ENCODE measurements around the gene PTPRN2.
"Not testable (repeated sequence)": the region's sequence is repeated elsewhere in the genome, so short reads cannot be mapped to it uniquely, and the experiment has no call there.

Gene PTPRN2

DNA sequence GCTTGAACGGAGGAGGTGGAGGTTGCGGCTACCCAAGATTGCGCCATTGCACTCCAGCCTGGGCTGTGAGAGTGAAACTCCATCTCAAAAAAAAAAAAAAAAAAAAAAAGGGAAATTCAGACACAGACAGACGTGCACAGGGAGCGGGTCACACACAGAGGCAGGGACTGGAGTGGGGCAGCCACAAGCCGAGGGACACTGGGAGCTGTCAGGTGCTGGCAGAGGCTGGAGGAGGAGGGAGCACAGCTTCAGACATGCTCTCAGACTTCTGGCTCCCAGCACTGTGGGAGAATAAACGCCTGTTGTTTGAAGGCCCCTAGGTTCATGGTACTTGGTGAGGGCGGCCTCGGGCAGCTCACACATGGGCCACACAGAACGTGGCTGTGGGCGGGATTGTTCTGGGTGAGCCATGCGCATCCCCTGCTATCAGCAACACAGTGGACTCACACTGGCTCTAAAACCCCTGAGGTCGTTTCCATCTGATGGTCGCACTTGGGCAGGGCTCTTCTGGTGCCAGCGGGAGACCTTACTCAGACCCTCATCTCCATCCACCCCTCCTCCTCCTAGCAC is 874.9 kb downstream of the PTPRN2 start:
- no peak for TF ChIP-seq POLR2A (IDR thresholded peaks at IDR 0.05; ENCODE audit: low read depth, low read length)
- DNase-seq (ENCODE audit: insufficient read length, low spot score): no peak
- FAIRE-seq: no peak

DNA sequence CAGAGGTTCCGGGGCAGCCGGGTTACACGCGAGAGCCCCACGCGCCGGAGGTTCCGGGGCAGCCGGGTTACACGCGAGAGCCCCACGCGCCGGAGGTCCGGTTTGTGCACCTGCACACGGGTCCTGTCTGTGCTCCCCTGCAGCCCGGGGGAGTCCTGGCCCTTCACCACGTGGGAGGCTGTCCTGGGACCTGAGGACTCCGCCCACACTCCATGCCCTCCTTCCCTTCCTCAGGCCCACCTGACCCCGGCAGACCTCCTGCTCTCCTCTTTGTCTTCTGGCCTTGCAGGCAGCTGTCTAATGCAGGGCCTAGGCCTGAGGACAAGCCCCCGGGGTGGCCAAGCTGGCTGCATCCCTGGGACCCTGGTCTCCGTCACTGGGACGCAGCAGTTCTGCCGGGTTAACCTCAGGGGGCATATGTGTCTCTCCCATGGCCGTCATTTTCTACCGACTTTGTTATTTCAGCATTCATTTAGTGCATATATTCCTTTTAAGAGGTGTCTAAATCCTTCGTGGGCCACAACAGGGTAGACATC is 876.2 kb downstream of the PTPRN2 start:
- FAIRE-seq (no peak), DNase-seq (ENCODE audit: insufficient read length, low spot score) (no peak)
- no peak for TF ChIP-seq POLR2A (IDR thresholded peaks at IDR 0.05; ENCODE audit: low read depth, low read length)

DNA sequence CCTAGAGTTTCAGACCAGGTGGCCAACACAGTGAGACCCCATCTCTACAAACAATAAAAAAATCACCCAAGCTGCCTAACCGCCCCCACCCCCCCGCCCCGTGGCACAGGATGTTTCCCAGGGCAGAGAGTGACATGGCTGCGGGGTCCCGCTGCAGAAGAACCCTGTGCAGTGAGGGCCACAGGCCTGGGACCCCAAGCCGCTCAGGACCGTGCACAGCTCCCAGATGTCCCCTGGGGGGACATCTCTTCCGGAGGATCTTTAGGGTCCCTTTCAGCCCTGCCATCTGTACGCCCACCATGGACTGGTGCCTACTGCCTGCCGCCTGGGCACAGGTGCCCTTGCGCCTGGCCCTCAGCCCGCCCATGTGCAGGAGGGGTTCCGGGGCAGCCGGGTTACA is 877.2 kb downstream of the PTPRN2 start:
- TF ChIP-seq POLR2A (IDR thresholded peaks at IDR 0.05; ENCODE audit: low read depth, low read length): no peak
- FAIRE-seq (no peak), DNase-seq (ENCODE audit: insufficient read length, low spot score) (no peak)

DNA sequence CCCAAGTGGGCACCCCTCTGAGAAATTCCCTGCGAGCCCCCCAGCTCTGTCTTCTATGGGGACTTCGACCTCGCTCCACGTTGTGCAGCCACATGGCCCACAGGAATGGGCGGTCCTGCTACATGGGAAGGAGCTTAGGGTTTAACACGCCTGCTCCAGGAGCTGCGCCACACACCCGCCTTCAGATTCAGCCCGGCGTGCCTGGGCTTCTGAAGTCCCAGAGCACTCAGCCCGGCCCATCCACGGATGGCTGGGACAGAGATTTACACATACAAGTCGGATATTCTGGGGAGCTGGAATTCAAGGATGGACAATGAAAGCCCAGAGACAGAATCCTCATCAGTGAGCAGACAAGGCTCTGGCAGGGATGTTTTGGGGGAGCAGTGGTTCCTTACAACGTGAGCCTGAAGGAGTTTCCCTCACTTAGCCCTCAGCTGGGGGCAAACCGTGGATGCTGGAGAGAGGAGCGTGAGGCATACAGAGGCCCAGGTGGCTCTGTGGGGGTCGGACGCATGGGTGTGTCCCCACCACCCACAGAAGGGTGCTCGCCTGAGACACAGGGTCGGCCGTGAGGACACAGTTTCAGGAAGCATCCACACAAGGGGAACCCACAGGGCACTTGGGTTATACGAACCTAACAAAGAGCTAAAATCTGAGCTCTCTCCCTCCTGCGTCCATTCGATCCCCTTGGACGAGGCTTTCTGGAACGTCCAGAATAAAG is 877.9 kb downstream of the PTPRN2 start:
- no peak for TF ChIP-seq POLR2A (IDR thresholded peaks at IDR 0.05; ENCODE audit: low read depth, low read length)
- no peak for DNase-seq (ENCODE audit: insufficient read length, low spot score)
- no peak for FAIRE-seq

DNA sequence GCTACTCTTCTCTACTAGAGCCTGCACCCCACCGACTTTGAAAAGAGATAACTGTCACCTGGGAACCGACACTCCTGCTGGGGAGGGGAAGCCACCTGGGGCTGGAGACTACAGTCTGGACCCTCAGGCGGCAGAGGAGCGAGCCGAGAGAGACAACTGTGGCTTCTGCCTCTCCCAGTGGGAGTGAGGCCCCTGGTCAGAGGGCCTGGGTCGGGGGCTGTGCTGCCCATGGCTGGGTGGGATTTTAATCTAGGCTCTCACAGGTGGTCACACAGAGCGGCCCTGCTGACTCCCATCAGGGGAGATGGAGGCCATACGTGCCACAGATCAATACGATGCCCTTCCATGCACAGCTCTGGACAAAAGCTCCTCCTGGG is 878.7 kb downstream of the PTPRN2 start:
- FAIRE-seq (no peak), DNase-seq (ENCODE audit: insufficient read length, low spot score) (no peak)
- TF ChIP-seq POLR2A (IDR thresholded peaks at IDR 0.05; ENCODE audit: low read depth, low read length): no peak

DNA sequence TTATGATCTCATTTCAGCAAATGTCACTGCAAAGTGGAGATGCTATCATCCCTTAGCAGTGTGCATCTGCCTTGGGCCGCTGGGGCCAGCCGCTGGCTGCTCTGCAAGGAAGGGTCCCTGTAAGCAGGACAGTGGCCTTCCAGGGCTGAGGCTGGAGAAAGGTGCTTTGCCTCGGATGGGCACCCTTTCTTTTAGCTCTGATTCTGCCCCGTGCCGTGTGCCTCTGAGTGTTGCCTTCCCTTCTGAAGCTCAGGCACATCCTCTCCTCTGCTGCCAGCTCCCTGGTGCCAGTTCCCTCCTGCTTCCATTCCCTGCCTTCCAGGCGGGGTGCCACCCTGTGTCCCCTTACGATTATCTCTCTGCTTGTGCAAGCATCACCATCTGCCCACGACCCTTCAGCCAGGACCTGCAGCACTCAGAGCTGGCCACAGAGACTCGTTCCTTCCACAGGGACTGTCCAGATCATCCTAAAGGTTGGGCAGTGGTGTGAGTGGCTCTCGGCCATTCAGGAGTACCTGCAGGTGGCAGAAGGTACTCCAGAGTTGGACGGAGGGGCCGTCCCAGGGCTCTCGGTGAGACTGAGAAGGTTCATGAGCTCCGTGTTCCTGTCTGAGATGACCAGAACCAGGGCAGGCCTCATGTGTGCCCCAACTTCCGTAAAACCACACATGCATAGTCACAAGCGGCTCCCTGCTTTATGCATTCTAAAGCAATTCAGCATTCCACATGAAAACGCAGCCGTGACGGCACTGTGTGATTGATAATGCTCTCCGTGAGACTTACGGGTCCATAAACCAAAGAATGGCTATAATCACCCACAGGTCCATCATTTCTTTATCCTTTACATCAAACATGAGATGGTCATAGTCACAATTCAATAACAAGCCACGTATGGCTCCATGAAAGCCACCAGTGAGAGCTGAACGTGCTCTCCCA is 879.4 kb downstream of the PTPRN2 start:
- TF ChIP-seq POLR2A (IDR thresholded peaks at IDR 0.05; ENCODE audit: low read depth, low read length): no peak
- no peak for FAIRE-seq
- no peak for DNase-seq (ENCODE audit: insufficient read length, low spot score)

DNA sequence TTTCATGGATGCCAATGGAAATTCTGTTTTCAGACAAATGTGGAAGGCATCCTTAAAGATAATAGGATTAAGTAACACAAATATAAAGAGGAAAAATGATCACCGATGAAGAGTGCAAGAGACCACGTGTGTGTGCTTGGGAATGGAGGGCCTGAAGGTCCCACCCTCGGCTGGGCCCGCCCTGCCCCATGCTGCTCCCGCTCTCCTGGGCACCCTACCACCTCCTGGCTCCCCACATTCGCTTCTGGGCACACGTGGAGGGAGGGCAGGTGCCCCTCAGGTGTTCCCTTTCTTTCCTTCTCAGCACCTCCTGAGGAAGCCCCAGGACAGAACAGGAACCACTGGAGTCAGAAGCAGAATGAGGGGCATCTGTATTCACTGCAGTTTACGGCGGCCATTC is 883.3 kb downstream of the PTPRN2 start:
- no peak for DNase-seq (ENCODE audit: insufficient read length, low spot score)
- no peak for FAIRE-seq
- no peak for TF ChIP-seq POLR2A (IDR thresholded peaks at IDR 0.05; ENCODE audit: low read depth, low read length)

DNA sequence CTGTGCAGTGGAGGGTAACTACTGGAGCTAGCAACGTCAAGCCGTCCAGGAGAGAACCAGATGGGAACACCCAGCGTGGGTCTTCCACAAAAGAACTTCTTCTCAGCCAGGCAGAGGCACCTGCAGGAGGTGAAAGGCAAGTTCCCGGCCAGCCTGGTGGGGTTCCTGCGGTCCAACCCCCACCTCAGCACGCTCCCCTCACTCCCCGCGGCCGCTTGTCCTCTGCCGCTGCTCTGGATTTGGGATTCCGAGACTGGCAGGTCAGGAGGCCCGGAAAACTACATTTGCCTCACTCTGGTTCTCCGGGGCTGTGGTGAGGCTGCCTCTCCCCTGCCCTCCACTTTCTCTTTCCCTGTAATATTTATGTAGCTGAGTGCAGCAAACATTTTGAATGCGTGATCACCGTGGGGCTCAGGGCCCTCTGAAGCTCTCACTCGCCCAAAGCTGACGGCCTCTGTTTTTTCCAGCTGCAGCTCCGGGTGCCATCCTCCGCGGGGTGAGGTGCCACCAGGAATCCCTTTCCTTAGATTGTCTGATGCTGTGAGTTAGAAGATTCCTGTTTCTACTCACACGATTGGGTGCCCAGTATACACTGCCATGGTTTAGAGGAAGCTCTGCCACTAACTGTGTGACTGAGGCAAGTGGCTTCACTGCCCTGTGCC is 884.0 kb downstream of the PTPRN2 start:
- no peak for TF ChIP-seq POLR2A (IDR thresholded peaks at IDR 0.05; ENCODE audit: low read depth, low read length)
- no peak for FAIRE-seq
- DNase-seq (ENCODE audit: insufficient read length, low spot score): no peak

DNA sequence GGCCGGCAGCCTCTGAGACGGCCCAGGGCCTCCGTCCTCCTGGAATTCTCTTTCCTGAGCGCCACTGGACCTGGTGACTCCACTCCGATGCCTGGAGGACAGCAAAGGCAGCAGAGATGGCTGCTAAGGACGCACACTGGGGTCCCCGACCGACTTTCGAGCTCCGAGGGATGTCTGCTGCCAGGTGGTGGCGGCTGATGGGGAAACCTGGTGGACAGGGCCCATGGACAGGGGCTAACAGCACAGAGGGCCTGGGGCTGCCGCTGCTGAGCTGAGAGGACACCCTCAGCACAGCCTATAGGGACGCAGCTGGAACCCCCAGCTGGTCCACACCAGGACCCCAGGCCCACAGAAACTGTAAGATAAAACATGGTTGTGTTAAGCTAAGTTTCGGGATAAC is 884.5 kb downstream of the PTPRN2 start:
- DNase-seq (ENCODE audit: insufficient read length, low spot score) (no peak), FAIRE-seq (no peak)
- TF ChIP-seq POLR2A (IDR thresholded peaks at IDR 0.05; ENCODE audit: low read depth, low read length): no peak

DNA sequence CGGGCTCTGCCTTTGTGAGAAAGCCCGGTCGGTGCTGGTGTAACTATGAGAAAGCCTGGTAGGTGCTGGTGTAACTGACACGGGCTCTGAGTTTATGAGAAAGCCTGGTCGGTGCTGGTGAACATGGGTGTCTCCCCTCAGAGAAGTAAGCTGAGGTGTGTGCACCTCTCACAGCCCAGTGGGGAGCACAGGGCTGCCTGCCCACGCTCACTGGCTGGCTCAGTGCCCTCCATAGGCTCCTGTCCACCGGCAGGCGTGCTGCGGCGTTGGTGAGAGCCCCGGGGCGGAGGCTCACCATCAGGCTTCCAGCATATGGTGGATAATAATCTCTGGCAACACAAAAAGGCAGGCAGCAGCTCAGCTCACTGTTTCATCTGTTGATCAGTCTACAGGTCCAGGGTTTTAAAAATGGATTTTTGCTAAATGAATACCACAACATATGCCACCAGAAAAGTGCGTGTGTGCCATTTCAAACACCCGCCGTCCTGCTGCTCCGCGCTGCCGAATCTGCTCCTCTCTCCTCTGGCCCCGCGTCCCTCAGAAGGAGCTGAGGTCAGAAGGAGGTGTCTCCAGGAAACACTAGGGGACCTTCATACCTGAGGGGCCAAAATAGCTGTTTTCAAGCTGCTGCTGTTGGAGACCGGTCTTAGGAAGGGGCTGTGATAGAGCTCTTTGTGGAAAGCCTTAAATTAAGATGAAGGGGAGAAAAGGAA is 885.2 kb downstream of the PTPRN2 start:
- no peak for TF ChIP-seq POLR2A (IDR thresholded peaks at IDR 0.05; ENCODE audit: low read depth, low read length)
- FAIRE-seq (no peak), DNase-seq (ENCODE audit: insufficient read length, low spot score) (no peak)

DNA sequence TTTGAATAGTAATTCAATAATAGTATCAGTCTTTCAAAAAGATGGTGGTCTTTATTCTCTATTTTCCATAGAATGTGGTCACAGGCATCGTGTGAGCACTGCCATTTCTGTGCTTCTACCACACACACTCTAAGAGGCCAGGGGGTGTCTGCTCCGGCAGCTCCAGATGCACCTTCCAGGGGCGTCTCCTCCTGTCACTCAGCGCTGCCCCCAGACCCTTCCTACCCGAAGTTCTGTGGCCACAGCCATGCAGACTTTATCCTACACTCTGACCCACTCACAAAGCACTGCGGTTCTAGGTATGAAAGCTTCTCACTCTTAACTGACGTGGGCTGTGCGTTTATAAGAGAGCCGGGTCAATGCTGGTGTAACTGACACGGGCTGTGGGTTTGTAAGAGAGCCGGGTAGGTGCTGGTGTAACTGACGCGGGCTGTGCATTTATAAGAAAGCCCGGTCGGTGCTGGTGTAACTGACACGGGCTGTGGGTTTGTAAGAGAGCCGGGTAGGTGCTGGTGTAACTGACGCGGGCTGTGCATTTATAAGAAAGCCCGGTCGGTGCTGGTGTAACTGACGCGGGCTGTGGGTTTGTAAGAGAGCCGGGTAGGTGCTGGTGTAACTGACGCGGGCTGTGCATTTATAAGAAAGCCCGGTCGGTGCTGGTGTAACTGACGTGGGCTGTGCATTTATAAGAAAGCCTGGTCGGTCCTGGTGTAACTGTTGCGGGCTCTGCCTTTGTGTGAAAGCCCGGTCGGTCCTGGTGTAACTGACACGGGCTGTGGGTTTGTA is 886.0 kb downstream of the PTPRN2 start:
- not testable (repeated sequence) for DNase-seq (ENCODE audit: insufficient read length, low spot score); FAIRE-seq

DNA sequence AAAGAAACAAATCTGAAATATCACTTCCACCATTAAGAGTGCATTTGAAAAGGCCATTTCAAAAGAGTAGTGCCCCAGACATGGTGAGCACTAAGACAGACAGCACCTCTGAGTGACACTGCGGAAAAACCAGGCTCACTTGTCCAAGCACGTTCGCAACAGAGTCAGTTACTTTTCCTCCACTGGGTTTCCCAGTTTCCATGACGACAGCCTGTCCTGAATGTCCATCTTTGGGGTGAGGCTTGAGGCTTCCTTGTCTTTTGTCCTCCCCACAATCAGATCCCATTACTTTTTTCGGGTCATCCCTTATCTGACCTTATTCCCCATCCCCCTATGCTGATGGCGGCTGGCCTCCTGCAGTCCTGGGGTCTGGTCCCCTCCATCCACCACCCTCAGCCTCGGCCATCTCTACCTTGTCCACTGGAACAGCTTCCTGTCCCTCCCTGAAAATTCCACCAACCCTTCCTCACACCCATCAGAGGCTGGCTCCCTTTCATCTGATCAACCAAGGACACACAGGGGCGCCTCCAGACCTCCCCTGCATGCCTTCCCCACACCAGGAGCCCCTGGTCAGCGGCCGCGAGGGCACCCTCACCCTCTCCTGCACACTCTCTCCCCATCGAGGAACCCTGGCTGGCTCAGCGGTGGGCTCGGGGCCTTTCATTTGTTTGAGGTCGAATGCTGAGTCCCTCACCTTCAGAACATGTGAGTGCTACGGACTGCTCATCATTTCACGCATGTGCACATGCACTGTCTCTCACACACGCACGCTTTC is 887.2 kb downstream of the PTPRN2 start:
- TF ChIP-seq POLR2A (IDR thresholded peaks at IDR 0.05; ENCODE audit: low read depth, low read length): no peak
- no peak for DNase-seq (ENCODE audit: insufficient read length, low spot score)
- FAIRE-seq: no peak
